Renal pelvis (tissue), 4 donors: ENCODE measurements around the gene TSPEAR. TPM values are rescaled to one million over a fixed set of nuclear protein-coding genes. Genes with fewer than 3 reads are reported as not detected.
A peak's percentile ranks its signal among the peaks of the same experiment; 100 is the strongest.

Source experiments
- DNase-seq: peaks from one replicate; pipeline ENCODE4 v3.0.0-alpha.2; 2013
- polyA plus RNA-seq, 3 donors: library from polyadenylated mRNA; unstranded; fragments of 120-200 nt; gene quantifications; one replicate each; pipeline ENCODE4 v1.2.1, GENCODE V29; 2013; ENCODE audit not compliant: insufficient read length in 3 of 3

The TSPEAR gene
- polyA plus RNA-seq, 3 donors, result 0.95 to 1.1 (median 1.0) TPM

DNA sequence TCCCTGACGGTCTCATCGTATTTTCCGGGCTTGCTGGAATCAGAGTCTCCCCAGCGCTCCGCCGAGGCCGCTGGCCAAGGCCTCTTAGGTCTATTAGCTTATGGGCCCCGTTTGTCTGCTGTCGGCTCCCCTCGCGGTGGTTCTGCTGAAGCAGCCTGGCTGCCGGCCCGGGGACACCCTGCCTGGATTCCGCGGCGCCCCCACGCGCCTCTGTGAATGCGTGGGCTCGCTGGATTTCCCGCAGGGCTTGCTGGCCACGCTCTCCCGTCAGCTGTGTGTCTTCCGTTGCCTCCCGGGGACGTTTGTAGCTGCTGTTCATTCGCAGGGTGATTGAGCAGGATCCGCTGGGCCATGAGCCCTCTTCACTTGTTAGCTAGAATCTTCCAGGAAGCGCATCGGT is 247.6 kb downstream of the TSPEAR start:
- no peak for DNase-seq

DNA sequence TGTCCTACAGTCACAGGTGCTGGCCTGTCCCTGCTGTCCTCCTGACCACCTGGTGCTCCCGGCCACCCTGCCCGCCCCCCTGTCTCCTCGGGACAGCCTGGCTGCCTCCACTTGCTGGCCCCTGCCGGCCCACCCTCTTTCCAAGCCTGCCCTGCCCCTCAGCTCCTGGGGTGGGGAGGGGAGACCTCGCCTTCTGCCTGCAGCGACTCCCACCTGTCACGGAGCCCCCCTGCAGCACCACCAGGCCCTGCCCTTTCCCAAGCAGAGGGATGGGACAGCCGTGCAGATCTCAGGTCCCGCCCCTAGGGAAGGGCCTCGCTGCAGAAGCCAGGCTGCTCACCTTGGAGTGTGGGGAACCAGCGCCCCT is 248.6 kb downstream of the TSPEAR start:
- no peak for DNase-seq

DNA sequence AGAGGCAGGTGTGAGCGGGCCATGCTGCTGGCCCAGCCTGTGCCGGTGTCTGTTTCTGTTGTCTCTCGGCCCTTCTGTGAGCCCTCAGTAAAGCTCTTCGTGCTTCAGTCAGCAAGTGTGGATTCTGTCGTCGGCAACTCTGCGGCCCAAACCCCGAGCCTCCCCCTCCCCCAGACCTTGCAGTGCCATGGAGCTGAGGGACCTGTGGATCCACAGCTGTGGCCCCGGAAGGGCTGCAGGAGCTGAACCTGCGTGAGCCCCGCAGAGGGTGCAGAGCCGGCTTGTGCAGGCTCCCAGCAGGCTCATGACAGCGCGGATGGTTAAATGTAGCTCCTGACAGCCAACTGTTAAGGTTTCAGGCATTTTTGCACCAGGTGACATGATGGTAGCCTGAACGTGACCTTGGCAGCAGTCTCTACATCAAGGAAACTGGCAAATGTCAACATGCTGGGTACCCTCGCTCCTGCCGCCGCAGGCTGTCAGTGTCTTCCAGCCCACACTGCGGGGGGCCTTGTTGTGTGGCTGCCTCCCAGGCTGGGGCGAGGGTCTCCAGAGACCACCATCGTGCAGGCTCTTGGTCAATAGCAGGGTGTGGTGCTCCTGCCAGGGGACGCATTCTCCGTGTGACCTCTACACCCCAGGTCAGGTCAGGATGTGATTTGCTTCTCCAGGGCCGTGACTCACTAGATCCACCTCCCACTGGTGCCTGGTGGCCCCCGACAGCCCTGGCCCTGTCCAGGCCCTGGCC is 249.1 kb downstream of the TSPEAR start:
- DNase-seq, result no peak

DNA sequence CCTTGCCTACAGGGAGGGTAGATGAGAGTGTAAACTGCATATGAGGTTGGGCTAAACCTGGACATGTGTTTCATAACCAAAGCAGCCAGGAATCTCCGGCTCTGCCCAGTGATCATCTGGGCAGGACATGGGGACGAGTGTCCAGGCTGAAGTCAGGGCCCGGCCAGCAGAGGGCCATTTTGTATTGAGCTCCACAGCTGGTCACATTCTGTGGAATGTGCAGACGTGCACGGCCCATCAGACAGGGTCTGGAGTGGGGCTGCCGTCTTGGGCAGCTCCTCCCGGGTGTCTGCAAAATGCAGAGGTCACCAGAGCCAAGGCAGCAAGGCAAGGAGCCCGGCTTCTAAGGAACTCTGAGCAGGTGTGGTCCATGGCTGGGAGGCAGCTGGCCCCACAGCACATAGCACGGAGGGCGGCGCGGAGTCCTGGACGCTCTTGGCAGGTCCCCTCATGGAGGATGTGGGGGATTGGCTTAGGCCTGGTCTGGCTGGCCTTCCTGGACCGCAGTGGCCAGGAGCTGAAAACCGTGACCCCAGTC is 249.8 kb downstream of the TSPEAR start:
- no peak for DNase-seq

DNA sequence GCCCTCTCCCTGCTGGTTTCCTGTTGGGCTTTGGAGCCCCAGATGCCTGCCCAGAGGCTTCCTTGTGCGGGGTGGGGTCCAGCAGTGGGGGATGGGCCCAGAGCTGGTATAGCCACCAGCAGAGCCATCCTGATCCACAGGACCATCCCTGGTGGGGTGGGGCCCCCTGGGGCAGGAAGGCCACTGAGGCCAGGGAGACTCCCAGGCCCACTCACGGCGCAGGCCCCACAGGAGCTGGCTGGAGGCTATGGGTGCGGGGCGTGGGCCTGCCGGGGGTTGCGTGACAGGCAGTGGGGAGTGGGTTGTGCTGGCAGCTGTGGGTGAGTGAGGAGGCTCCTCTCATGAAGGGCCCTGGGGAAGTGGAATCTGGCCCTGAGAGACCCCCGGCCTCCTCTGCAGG is 250.4 kb downstream of the TSPEAR start:
- DNase-seq, result no peak

DNA sequence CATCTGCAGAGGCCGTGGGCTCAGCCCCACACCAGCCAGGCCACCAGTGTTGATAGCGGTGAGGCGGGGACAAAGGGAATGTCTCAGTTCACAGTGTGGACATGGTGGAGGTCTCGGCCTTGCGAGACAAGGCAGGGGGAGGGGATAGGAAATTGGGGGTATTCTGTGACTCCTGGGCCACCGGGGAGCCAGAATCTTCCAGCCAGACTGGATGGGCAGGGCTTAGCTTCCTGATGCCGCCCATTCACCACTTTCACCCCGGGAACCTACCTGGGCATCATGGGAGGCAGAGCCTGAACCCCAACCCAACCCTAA is 251.0 kb downstream of the TSPEAR start:
- no peak for DNase-seq

DNA sequence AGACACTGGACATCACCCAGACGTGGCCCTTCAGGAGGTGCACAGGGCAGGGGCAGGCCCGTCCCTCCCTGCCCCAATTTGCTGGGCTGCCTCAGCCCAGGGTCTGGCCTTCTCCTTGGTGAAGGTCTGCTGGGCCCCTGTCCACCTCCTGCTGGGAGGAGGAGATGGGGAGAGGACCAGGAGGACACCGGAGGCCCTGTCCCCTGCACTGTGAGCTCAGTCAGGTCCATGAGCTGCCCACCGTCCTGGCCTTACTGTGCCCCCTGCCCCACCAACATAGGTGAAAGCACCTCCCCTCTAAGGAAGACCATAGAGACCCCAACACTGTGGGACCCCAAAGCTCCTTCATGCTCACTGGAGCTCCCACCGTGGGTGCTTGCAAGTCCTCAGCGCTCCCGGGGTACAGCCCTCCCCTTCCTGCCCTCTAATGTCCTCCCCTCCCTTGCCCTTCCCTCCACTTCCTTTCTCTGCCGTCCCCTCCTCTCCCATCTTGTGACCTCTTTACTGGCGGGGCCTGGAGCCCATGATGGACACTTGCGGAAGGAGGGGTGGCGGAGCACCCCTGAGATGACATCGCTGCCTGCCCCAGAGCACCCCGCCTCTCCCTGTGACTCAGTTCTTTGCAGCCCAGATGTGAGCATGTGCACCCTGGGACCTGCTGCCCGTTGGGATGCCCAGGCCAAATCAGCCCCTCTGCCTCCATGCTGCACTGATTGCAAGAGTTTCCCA is 251.5 kb downstream of the TSPEAR start:
- no peak for DNase-seq

DNA sequence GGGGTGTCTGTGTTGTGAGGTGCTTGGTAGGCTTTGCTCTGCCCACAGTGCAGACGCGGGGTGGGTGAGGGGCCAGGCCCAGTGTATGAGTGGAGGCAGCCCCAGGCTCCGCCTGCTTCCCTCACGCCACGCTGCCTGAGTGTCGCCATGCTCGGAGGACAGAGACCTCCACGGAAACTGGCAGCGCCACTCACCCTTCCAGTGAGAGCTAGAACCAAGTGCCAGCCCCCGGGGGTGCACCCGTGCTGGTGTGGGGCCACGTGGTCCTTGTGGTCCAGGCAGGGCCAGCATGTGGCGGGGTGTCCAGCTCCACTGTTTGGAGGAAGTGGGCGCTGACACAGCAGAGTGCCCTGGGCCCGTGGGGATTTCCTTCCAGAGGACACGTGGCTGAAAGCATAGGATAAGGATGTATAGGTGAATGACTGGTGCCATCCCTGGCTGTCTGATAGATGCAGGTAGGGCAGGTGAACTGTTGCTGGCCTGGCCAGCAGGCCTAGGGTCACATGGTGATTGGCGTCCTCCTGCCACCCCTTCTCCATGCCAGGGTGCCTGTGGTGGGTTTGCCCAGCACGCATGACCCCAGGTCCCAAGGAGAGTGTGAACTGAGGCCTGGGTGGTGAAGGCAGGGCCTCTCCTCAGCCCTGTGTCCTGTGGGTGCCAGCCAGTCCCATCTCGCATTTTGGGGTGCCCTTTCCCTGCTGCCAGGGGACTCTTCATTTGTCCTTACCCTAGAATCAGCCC is 252.2 kb downstream of the TSPEAR start:
- DNase-seq, result no peak

DNA sequence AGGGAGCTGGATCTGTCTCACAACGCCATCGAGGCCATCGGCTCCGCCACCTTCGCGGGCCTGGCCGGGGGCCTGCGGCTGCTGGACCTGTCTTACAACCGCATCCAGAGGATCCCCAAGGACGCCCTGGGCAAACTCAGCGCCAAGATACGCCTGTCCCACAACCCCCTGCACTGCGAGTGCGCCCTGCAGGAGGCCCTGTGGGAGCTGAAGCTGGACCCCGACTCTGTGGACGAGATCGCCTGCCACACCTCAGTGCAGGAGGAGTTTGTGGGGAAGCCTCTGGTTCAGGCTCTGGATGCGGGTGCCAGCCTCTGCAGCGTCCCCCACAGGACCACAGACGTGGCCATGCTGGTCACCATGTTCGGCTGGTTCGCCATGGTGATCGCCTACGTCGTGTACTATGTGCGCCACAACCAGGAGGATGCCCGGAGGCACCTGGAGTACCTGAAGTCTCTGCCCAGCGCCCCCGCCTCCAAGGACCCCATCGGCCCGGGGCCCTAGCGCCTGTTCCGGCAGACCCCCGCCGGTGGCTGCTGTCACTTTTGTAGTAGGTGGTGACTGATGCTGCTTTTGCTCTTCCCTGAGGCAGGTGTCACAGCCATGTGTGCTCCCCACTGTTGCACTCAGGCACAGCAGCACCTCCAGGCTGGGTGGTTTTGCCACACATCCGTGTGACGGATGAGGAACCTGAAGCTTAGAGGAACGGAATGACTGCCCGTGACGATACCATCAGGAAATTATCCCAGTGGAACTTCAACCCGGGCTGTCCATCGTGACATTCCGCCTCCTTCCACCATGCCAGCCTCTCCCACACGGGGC is 254.2 kb downstream of the TSPEAR start:
- DNase-seq, result no peak

DNA sequence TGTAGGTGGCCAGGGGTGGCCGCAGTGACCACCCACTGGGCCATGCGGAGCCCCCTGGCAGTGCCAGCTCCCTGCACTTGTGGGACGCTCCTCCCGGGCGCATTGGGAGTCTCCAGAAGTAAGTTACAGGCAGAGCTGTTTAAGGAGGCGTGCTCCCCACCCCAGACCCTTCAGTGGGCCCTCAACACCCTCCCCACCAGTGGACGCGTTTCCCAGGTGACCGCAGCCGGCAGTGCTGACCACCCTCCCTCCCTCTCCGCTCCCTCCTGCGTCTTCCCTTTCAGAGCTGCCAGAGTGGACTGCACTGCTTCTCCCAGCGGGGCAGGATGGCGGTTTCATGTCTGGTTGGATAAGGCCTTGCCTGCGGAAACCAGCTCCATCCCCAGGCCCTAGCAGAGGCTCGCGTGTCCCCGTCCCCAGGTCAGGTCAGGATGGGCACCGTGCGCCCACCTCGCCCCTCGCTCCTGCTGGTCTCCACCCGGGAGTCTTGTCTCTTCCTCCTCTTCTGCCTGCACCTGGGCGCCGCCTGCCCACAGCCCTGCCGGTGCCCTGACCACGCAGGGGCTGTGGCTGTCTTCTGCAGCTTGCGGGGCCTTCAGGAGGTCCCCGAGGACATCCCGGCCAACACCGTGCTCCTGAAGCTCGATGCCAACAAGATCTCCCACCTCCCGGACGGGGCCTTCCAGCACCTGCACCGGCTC is 255.0 kb downstream of the TSPEAR start:
- no peak for DNase-seq

DNA sequence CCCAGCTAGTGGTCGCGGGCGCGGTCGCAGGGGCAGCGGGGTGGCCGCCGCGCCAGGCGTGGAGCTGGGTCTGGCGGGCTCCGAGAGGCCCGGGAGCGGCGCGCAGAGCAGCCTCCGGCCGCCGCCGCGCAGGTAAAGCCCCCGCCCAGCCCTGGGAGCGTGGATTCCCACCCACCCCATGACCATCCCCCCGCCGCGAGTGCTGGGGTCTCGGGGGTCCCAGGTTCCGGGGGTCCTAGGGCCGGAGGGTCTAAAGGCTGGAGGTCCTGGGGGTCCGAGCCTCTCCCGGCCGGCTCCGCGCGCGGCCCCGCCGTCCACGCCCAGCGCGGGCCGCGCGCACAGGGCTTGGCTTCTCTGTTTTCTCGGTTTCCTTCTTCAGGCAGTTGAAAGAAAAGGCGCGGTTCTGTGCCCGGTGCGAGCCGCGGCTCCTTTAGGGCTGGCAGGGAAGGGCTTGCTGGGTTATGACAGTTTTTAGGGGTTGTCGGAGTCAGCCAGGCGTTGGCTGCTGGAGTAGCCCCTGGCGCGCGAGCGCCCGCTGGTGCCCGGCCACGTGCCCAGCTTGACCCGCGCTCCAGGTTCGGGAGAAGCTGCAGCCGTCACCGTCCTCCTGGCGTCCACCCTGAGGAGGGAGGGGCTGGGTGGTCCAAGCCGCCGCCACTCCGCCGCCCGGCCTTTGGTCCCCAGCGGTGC is 255.7 kb downstream of the TSPEAR start:
- no peak for DNase-seq

DNA sequence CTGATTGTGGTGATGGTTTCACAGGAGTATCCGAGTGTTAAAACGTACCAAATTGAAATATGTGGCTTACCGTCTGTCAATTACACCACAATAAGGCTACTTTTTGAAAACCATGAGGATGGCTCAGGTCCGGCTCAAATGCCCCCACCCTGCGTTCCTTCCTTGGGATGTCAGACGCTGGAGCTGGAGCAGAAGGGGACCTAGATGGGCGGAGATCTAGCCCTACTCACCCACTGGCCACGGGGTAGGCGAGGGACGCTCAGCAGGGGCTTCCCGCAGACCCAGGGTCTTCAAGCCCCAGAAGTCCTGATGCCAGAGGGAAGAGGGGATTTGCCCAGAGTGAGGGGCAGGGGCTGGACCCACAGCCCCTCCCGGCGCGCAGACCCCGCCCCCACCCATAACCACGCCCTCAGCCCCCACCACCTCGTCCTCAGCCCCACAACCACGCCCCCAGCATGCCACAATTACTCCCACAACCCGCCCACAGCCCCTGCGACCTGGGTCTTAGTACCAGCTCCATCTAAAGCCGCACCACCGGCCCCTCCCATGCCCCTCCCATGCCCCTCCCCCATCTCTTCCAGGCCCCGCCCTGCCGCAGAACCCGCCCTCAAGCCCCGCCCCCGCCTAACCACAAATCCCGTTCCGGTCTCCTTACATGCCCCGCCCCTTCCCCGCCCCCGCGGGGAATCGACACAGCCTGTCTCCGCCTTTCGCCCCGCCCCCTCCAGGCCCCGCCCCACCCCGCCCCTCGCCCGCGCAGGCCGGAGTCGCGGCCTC is 256.4 kb downstream of the TSPEAR start, which contains the start of gene LRRC3:
Gene LRRC3 (plus strand): TSS at position 764 of the 777 bp plus-strand sequence. CDS start 1,135 bp downstream, outside the sequence.
- peak; percentile 86 for DNase-seq

DNA sequence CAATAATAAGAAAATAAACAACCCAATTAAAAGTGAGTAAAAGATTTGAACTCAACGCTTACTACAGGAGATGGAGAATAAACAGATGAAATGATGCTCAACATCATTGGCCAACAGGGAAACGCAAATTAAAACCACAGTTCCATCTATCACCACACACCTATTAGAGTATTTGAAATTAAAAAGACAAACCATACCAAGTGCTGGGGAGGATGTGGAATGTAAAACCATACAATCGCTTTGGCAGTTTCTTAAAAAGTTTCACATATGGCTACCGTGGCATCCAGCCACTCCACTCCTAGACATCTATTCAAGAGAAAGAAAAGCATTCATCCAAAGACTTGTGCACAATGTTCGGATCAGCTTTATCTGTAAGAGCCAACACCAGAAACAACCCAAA is 257.3 kb downstream of the TSPEAR start:
- no peak for DNase-seq

DNA sequence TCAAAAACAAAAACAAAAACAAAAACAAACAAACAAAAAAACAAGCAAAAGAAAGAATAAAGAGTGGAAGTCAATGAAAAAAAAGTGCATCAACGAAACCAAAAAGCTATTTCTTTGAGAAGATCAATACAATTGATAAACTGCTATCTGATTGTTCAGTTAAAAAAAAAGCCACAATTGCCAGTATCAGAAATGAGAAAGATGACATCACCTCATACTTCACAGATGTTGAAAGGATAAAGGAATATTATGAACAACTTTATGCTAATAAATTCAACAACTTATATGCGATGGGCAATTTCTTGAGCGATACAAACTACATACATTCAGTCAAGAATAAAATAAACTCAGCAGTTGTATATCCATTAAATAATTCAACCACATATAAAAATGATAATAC is 258.3 kb downstream of the TSPEAR start:
- no peak for DNase-seq

DNA sequence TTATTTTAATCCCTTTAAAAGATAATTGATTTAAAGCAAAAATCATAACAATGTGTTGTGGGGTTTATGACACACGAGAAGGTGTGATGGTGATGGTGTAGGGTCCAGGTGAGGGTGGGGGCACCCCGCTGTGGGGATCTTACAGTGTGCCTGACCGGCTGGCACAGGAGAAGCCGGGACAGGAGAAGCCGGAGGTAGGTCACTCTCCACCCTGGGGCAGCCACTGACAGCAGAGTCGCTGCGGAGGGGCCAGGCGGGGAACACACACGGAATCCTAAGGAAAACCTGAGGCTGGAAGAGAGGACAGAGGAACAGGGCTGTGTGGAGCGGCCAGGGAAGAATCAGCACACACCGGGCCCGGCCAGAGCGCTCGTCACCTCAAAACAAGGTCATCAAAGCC is 260.4 kb downstream of the TSPEAR start:
- DNase-seq, result no peak

DNA sequence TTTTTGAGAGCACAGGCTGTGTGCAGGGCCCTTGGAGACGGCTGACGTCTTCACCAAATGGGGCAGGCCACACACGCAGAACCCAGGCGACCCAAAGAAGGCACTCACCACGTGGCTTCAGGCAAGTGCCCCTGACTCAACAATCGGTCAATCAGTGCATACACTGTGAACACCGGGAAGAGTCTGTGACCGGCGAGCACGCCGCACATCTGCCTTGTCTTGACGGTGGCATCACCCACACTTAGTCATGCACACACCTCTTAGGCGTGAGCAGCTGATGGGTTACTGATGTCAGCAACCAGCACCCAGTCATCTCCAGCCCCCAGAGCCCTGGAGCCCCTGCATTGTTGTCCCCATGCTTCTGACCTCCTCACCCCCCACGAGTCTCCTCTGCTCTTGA is 261.0 kb downstream of the TSPEAR start:
- DNase-seq, result no peak

DNA sequence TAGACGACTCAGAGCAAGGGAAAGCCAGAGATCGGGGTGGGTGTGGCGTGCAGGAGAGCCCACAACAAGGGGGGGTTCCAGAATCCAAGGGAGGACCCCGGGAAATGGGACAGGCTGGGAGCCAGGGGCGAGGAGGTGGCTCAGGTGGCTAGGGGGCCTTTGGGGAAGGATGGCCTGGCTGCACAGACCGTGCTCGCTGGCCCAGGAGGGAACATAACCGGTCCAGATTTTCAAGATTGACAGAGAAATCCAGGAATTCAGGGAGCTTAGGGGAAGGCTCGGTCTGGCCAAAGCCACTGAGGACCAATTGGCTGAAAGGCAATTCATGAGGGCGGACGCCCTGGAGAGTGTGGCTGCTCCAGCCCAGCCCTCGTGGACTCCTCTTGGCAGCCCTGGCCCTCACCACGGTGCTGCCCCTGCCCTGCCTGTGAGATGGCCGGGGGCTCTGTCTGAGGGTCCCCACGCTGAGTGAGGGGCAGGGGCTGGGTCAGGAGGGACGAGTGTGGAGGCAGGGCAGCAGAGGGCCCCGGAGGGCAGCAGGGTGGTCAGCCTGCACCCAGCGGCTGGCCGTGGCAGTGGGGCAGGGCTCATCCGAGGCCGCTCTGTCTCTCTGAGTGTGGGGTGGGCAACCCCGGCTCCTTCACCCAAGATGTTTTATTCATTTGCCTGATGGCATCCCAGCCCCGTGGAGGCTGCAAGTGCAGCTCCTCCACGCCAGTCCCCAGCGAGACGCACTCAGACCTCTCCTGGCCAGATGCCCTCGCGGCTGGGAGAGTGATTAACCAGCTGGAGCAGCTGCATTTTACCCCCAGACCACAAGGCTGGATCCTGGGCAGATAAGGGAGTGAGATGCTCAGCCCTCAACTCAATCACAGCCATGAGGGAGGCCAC is 261.7 kb downstream of the TSPEAR start:
- DNase-seq, result no peak

DNA sequence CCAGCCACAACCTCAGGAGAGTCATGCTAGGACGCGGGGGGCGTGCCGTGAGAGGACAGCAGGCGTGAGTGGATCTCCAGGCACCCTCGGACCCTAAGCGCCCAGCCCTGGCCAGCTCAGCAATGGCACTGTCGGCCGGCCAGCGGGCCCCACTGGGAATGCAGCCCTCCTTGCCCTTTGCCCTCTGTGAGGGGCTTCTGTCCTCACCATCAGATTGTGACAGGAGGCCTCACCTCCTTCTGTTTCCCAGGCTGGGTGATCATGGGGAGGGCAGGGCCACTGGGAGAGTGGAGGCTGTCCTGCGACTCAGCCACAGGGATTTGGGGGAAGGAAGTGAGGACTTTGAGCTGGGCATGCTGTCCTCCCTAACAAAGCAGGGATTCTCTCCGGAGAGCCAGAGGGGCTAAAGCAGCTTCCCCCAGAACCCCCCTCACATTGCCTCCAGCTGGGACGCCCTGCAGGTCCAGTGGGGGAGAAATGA is 262.7 kb downstream of the TSPEAR start:
- no peak for DNase-seq
